Epidermal melanocyte (primary cell): ENCODE measurements around the gene KLHL30.

ENCODE experiments used
- DNase-seq: peaks from one replicate; pipeline ENCODE4 v3.0.0; 2011; ENCODE audit warnings: low spot score; ENCODE audit not compliant: insufficient read length

The KLHL30 gene

GRCh38 chr2:238130111-238130695 is 8.3 kb upstream of the KLHL30 start:
- DNase-seq: no peak

DNA sequence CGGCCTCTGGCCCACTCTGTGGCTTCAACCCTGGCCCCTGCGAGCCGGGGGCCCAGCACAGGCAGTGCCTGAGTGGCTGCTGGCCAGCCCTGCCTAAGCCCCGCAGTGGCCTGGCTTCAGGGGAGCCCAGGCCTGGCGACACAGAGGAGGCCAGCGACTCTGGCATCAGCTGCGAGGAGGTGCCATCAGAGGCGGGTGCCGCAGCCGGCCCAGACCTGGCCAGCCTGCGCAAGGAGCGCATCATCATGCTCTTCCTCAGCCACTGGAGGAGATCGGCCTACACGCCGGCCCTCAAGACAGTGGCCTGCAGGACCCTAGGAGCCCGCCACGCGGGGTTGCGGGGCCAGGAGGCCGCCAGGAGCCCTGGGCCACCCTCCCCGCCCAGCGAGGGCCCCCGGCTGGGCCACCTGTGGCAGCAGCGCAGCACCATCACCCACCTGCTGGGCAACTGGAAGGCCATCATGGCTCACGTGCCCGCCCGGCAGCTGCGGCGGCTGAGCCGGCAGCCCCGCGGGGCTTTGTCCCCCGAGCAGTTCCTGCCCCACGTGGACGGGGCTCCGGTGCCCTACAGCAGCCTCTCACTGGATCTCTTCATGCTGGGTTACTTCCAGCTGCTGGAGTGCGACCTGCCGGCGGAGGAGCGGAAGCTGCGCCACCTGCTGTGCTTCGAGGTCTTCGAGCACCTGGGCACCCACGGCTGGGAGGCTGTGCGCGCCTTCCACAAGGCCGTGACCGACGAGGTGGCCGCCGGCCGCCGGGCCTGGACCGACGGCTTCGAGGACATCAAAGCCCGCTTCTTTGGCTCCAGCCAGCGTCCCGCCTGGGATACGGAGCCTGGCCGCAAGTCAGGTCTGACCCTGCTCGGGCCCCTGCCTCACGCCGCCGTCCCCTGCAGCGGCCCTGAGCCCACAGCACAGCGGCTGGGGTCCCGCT is 7.5 kb upstream of the KLHL30 start:
- no peak for DNase-seq

DNA sequence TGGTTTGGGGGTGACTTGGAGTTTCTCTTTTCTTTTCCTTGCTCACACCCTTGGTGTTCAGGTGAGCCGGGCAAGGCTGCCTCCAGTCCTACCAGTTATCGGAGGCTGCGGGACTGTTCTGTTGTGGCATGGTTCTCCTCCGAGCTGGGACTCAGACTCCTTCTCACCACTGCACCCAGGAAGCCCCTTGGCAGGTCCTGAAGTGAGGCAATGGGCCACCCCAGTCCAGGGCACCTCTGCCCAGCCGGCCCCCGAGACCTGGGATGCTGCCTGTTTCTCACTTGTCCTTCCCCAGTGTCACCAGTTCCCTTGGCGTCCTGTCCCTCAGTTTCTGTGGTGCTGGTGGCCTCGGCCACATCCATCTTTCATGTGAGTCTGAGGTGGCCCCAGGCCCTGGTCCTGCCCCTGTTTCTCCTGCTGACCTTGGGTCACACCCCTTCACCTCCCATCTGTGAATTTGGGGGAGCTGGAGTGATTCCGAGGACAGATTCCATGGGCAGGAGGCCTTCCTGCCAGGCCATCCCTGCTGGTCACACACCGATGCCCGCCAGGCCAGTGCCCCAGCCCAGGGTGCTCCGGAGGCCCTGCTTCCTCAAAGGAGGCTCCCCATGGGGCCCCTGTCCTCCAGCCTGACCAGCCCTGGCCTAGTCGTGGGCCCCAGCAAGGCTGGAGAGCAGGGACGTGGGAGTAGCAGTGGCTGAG is 6.6 kb upstream of the KLHL30 start:
- no peak for DNase-seq

DNA sequence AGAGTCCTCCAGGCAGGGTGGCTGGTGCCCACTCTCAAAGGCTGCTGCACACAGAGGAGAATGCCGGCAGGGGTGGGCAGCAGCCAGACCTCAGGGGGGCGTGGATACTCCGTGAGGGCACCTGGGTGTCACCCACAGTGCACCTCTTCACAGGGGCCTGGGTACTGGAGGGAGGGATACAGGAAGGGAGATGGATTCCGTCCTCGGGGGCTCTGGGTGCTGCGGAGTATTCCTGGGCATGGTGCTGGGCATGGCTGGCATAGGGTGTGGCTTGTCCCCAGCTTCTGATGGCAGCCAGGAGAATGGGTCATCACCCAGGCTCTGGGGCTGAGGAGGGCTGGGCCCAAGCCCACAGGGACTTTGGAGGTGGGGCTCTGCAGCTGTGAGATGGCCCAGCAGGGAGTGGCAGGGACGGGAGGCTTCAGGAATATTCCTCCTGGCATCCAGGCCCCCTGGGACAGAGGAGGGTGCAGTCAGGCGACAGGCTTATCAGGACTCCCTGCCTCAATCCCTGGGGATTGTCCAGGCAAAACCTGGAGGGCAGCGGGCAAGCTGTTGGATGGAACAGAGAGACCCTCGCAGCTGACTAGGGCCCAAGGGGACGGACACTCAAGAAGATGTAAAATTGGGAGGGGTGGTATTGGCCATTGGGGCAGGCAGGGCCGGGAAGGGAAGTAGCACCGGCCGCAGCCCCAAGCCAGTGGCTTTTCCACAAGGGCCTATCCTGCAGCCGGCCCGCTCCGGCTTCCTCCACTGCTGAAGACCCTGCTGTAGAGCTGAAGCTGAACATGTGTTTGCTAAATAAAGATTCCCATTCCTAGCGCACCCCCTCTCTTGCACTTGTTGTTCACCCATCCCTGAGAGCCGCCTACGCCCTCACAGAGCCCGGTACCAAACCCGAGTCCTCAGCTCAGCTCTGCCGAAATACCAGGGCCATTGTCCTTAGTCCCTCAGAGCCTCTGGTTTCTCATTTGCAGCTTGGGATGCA is 5.7 kb upstream of the KLHL30 start:
- no peak for DNase-seq

DNA sequence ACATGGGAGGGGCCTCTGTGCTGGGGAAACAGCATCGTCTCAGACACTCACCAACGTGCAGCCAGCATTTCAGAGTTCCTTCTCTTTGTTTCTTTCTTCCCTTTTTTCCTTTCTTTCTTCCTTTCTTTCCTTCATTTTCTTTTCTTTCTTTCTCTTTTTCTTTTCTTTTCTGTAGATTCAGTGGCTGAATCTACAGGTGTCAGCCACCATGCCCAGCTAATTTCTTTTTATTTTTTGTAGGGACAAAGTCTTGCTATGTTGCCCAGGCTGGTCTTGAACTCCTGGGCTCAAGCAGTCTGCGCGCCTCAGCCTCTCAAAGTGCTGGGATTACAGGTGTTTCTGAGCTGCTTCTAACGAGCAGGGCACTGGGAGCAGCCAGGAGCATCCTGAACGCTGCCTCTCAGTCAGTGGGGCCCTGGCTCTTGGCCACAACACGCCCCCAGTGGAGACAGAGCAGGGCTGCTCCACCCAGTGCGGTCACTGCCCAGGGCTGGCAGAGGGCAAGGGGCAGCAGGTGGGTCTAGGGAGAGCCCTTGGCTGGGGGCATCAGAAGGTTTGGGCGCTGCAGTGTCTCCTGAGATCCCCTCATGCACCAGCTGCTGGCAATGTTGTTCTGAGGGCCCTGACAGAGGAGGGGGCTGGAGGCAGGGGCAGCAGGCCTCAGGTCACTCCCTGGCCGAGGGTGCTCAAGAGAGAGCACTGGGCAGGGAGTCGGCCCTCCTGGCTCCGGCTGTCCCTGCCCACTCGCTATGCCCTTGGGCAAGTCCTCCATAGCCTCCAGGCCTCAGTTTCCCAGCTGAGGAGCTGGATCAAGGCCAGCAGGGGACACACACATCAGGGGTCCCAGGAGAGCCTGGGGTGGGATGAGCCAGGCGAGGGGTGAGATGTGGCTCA is 4.7 kb upstream of the KLHL30 start:
- DNase-seq: no peak

DNA sequence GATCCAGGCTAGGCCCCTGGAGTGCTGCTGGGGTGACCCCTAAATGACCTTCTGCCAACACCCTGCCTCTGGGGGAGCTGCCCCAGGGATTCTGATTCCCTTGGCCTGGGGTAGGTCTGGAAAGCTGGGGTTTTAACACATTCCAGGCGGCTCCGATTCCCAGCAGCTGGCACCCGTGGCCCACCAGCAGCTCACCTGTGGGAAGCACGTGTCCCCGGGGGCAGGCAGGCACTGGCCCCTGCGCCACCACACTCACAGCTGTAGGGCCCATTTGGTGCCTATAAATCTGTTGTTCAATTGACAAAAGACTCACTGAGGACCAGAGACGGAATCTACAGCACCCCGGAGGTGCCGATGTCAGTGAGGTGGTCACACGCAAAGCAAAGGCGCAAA is 4.1 kb upstream of the KLHL30 start:
- no peak for DNase-seq

DNA sequence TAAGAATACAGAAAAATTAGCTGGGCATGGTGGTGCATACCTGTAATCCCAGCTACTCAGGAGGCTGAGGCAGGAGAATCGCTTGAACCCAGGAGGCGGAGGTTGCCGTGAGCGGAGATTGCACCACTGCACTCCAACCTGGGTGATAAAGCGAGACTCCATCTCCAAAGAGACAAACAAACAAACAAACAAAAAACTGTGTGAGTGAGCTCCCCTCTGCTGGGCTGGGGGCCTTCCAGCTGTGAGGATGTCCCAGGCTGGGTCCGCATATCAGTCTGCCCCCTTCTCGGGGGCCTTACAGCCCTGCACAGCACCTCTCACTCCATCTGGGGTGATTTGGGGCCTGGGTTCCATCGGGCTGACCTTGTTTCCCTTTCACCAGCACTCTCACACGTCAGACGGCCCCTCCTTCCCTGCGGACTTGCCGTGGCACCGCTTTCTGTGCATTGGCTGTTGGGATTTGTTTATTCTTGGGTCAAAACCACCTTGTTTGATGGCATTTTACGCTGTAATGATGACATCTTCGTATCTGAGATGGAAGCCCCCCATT is 2.8 kb upstream of the KLHL30 start:
- DNase-seq: no peak

DNA sequence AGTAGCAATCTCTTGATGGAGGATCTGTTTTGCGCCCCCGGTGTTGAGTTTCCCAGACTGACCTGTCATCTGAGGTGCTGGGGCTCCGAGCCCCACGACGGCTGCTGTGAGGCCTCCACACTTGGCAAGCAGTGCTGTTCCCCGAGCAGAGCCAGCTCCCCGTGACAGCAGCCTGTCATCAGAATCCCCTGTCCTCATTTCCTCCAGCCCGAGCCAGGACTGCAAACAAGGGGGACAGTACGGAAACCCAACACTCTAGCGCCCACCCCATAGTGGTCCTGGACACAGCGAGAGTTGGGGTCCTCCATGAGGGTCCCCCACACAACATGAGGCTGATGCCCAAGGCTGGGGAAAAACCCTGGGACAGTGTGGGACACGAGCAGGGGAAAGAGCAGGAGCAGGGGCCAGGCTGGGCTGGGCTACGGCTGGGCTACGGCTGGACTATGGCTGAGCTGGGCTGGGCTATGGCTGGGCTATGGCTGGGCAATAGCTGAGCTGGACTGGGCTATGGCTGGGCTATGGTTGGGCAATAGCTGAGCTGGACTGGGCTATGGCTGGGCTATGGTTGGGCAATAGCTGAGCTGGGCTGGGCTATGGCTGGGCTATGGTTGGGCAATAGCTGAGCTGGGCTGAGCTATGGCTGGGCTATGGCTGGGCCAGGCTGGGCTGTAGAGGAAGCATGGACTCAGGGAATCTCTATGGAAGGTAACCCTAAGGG is 1.5 kb upstream of the KLHL30 start:
- DNase-seq: no peak

DNA sequence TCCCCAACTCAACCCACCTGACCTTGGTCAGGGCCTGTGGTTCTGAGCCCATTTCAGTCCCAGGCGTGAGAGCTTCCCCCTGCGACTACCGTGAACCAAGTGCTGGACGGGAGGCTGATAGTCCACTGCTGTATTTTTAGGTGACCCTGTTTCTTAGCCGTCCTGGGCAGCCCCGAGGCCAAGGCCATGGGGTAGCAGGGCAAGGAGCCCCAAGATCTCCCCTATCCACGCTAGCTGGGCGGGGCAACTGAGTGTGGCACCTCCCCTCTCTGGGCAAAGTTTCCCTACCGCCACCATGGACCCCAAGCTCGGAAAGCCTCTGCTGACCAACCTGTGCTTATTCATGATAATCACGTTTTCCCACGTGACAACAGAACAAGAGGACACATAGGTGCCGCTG is 583 bp upstream of the KLHL30 start:
- DNase-seq: no peak

- DNase-seq: no peak
Measured at GRCh38 chr2:238139196-238140039, 950 bp downstream of the KLHL30 start.

GRCh38 chr2:238140040-238140439 is 1.6 kb downstream of the KLHL30 start:
- no peak for DNase-seq

GRCh38 chr2:238140721-238141540 is 2.5 kb downstream of the KLHL30 start:
- no peak for DNase-seq

- no peak for DNase-seq
Measured at GRCh38 chr2:238141541-238142318, 3.3 kb downstream of the KLHL30 start.

GRCh38 chr2:238142382-238143205 is 4.1 kb downstream of the KLHL30 start:
- no peak for DNase-seq

GRCh38 chr2:238143239-238143951 is 4.9 kb downstream of the KLHL30 start:
- peak; percentile 43 for DNase-seq
